ENCODE results near the gene SUPT5H. TPM values are rescaled to one million over a fixed set of nuclear protein-coding genes. Genes with fewer than 3 reads are reported as not detected.

SUPT5H gene
- total RNA-seq, 1 experiment from 2014 or later: 59.9 TPM

Small RNAs within 50 kb of the gene (microRNA-seq; reads per million reads assigned to microRNA genes)
- gene MIR4530 (ENCODE audit: unreplicated experiment): not detected

Other genes starting within 250 kb of the SUPT5H start
- gene NCCRP1, start 248.6 kb upstream of the SUPT5H start, total RNA-seq (2014; rRNA removed): 2.2 and 6.2 TPM in 2 replicates
- gene SYCN, start 241.3 kb upstream of the SUPT5H start, total RNA-seq (2014; rRNA removed): not detected in 2 replicates
- gene IFNL3, start 200.6 kb upstream of the SUPT5H start, total RNA-seq (2014; rRNA removed): not detected in 2 replicates
- not detected in 2 replicates for gene IFNL4, start 196.7 kb upstream of the SUPT5H start, total RNA-seq (2014; rRNA removed)
- gene IFNL2, start 177.2 kb upstream of the SUPT5H start, total RNA-seq (2014; rRNA removed): not detected in 2 replicates
- gene IFNL1, start 149.2 kb upstream of the SUPT5H start, total RNA-seq (2014; rRNA removed): not detected in 2 replicates
- 3.6 and 6.7 TPM in 2 replicates for gene LRFN1, start 124.7 kb upstream of the SUPT5H start, total RNA-seq (2014; rRNA removed)
- gene GMFG, start 109.5 kb upstream of the SUPT5H start, total RNA-seq (2014; rRNA removed): 0.36 TPM in 1 of 2 replicates, not detected in the other
- 80.4 and 93.8 TPM in 2 replicates for gene SAMD4B, start 103.2 kb upstream of the SUPT5H start, total RNA-seq (2014; rRNA removed)
- gene PAF1, start 54.5 kb upstream of the SUPT5H start, total RNA-seq (2014; rRNA removed): 50.7 and 56.6 TPM in 2 replicates
- 17.0 and 30.1 TPM in 2 replicates for gene MED29, start 54.2 kb upstream of the SUPT5H start, total RNA-seq (2014; rRNA removed)
- 32.7 and 68.4 TPM in 2 replicates for gene ZFP36, start 38.7 kb upstream of the SUPT5H start, total RNA-seq (2014; rRNA removed)
- gene PLEKHG2, start 32.9 kb upstream of the SUPT5H start, total RNA-seq (2014; rRNA removed): 8.3 and 10.6 TPM in 2 replicates
- gene RPS16, start 9.6 kb upstream of the SUPT5H start, total RNA-seq (2014; rRNA removed): 294 and 418 TPM in 2 replicates
- gene TIMM50, start 35.3 kb downstream of the SUPT5H start, total RNA-seq (2014; rRNA removed): 97.2 and 123 TPM in 2 replicates
- 7.2 and 8.7 TPM in 2 replicates for gene DLL3, start 53.4 kb downstream of the SUPT5H start, total RNA-seq (2014; rRNA removed)
- not detected in 2 replicates for gene SELENOV, start 69.6 kb downstream of the SUPT5H start, total RNA-seq (2014; rRNA removed)
- gene EID2B, start 87.3 kb downstream of the SUPT5H start, total RNA-seq (2014; rRNA removed): 2.1 and 3.5 TPM in 2 replicates
- gene EID2, start 94.6 kb downstream of the SUPT5H start, total RNA-seq (2014; rRNA removed): 11.3 and 22.9 TPM in 2 replicates
- not detected in 2 replicates for gene LGALS13, start 156.9 kb downstream of the SUPT5H start, total RNA-seq (2014; rRNA removed)
- gene LGALS16, start 210.3 kb downstream of the SUPT5H start, total RNA-seq (2014; rRNA removed): not detected in 2 replicates